HepG2 (cell line): ENCODE measurements around the gene RANBP2. TPM values are rescaled to one million over a fixed set of nuclear protein-coding genes. Genes with fewer than 3 reads are reported as not detected.

Experiments used
- HDAC2 ChIP-seq: sonication (generic); formaldehyde crosslinking; IDR thresholded peaks from 2 replicates; pipeline ENCODE4 v1.4.0; 2020; ENCODE audit warnings: missing genetic modification reagents
- HNF4A ChIP-seq: sonication (generic); formaldehyde crosslinking; IDR thresholded peaks from 2 replicates; pipeline ENCODE4 v1.4.0; 2020; ENCODE audit warnings: missing genetic modification reagents
- HOXA3 ChIP-seq: sonication (generic); formaldehyde crosslinking; IDR thresholded peaks from 2 replicates; pipeline ENCODE4 v1.5.0; 2020; ENCODE audit warnings: missing genetic modification reagents
- NR2C2 ChIP-seq: sonication (generic); formaldehyde crosslinking; IDR thresholded peaks from 2 replicates; pipeline ENCODE4 v1.4.0; 2020; ENCODE audit warnings: missing genetic modification reagents, mild to moderate bottlenecking, moderate library complexity, borderline replicate concordance
- NR2F1 ChIP-seq, 2 experiments: fragments of 450-650 bp in 1 of 2; formaldehyde crosslinking in 1 of 2; IDR thresholded peaks; 2 replicates each; pipeline versions ENCODE4 v1.5.0 to v1.6.1; 2016 to 2020; ENCODE audit warnings: mild to moderate bottlenecking in 1 of 2, missing compliant biosample characterization in 1 of 2, missing genetic modification reagents in 1 of 2, moderate library complexity in 1 of 2
- RXRA ChIP-seq: sonication (generic); formaldehyde crosslinking; IDR thresholded peaks from 2 replicates; pipeline ENCODE4 v1.5.1; 2020; ENCODE audit warnings: missing genetic modification reagents
- SAP130 ChIP-seq: IDR thresholded peaks from 2 replicates; pipeline ENCODE4 v1.6.1; 2016; ENCODE audit warnings: low read depth
- SOX5 ChIP-seq: IDR thresholded peaks from 2 replicates; pipeline ENCODE4 v1.6.1; 2016; ENCODE audit warnings: borderline replicate concordance
- TARDBP ChIP-seq: sonication (generic); formaldehyde crosslinking; IDR thresholded peaks from 2 replicates; pipeline ENCODE4 v1.8.0; 2022; ENCODE audit warnings: mild to moderate bottlenecking, missing genetic modification reagents
- TBX2 ChIP-seq: sonication (generic); formaldehyde crosslinking; IDR thresholded peaks from 2 replicates; pipeline ENCODE4 v1.5.0; 2020; ENCODE audit warnings: missing genetic modification reagents, mild to moderate bottlenecking, borderline replicate concordance
- TOPORS ChIP-seq: sonication (generic); formaldehyde crosslinking; IDR thresholded peaks from 2 replicates; pipeline ENCODE4 v1.8.0; 2023; ENCODE audit warnings: mild to moderate bottlenecking, missing genetic modification reagents
- ZMYM2 ChIP-seq: sonication (generic); formaldehyde crosslinking; IDR thresholded peaks from 2 replicates; pipeline ENCODE4 v1.8.0; 2022; ENCODE audit warnings: mild to moderate bottlenecking, missing genetic modification reagents
- ZNF644 ChIP-seq: IDR thresholded peaks from 2 replicates; pipeline ENCODE4 v1.6.1; 2016; ENCODE audit warnings: low read depth
- ZNF792 ChIP-seq: IDR thresholded peaks from 2 replicates; pipeline ENCODE4 v1.6.1; 2016
- ZSCAN5A ChIP-seq: sonication (generic); formaldehyde crosslinking; IDR thresholded peaks from 2 replicates; pipeline ENCODE4 v1.8.0; 2022; ENCODE audit warnings: mild to moderate bottlenecking, missing genetic modification reagents, borderline replicate concordance
- polyA plus RNA-seq, 8 experiments: library from polyadenylated mRNA; depleted of rRNA in 3 of 8; stranded (reverse) in 7 of 8; unstranded in 1 of 8; fragments of >200 nt; fragmentation: Illumina TruSeq in 4 of 8; extraction: Trizol in 4 of 8; gene quantifications; 2 replicates each; pipeline versions ENCODE4 v1.2.1 to v1.2.3, GENCODE V29; 2011 to 2016; ENCODE audit warnings: low read depth in 4 of 8, missing spikeins in 1 of 8, mixed read lengths in 1 of 8; ENCODE audit not compliant: insufficient read depth in 1 of 8
- total RNA-seq, 5 experiments: library from RNA; depleted of rRNA; stranded (reverse); fragments of >200 nt; fragmentation: Illumina TruSeq; extraction: Trizol; gene quantifications; 2 replicates each; pipeline ENCODE4 v1.2.3, GENCODE V29; 2016; ENCODE audit warnings: low read depth in 1 of 5
- TF ChIP-seq, protein P1 (sequence below): sonication (generic); formaldehyde crosslinking; conservative IDR thresholded peaks from 2 replicates; pipeline ENCODE4 v1.4.0; 2020; ENCODE audit warnings: mild to moderate bottlenecking, missing genetic modification reagents, moderate library complexity
- TF ChIP-seq, protein P2 (sequence below): sonication (generic); formaldehyde crosslinking; IDR thresholded peaks from 2 replicates; pipeline ENCODE4 v1.4.0; 2020; ENCODE audit warnings: missing genetic modification reagents
- TF ChIP-seq, protein P3 (sequence below): sonication (generic); formaldehyde crosslinking; IDR thresholded peaks from 2 replicates; pipeline ENCODE4 v1.5.1; 2020; ENCODE audit warnings: mild to moderate bottlenecking, missing genetic modification reagents, moderate library complexity

RANBP2 gene
- total and polyA plus RNA-seq, 2 of the 13 experiments (the other 11 are each of a cell fraction or from before 2014, with no cell fraction given): 12.2 to 87.0 TPM

DNA sequence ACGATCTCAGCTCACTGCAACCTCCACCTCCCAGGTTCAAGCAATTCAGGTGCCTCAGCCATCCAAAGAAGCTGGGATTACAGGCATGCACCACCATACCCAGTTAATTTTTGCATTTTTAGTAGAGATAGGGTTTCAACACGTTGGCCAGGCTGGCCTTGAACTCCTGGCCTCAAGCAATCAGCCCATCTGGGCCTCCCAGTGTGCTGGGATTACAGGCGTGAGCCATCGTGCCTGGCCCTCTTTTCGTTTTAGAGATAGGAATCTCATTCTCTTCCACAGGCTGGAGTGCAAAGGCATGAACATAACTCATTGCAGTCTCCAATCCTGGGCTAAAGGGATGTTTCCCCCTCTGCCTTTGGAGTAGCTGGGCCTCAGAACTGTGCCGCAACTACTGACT lies 2.3 kb upstream of the RANBP2 start (continued):
- 0 out of 2 replicates have a peak, but pooled peaks have one; percentile 31 for TF ChIP-seq TARDBP
- peak; percentile 13; the same call in 1 of the 2 replicates for TF ChIP-seq HDAC2 (CRISPR knock-in tag)
- TF ChIP-seq NR2F1 (CRISPR knock-in tag; IDR thresholded peaks at IDR 0.05): peak in 1 of 2 experiments; percentile 82; a peak in 2 of 4 replicates
- 0 out of 2 replicates have a peak, but pooled peaks have one; percentile 35 for TF ChIP-seq ZMYM2
- TF ChIP-seq TBX2: peak; percentile 30; the same call in 1 of the 2 replicates
- TF ChIP-seq, protein P1, sequence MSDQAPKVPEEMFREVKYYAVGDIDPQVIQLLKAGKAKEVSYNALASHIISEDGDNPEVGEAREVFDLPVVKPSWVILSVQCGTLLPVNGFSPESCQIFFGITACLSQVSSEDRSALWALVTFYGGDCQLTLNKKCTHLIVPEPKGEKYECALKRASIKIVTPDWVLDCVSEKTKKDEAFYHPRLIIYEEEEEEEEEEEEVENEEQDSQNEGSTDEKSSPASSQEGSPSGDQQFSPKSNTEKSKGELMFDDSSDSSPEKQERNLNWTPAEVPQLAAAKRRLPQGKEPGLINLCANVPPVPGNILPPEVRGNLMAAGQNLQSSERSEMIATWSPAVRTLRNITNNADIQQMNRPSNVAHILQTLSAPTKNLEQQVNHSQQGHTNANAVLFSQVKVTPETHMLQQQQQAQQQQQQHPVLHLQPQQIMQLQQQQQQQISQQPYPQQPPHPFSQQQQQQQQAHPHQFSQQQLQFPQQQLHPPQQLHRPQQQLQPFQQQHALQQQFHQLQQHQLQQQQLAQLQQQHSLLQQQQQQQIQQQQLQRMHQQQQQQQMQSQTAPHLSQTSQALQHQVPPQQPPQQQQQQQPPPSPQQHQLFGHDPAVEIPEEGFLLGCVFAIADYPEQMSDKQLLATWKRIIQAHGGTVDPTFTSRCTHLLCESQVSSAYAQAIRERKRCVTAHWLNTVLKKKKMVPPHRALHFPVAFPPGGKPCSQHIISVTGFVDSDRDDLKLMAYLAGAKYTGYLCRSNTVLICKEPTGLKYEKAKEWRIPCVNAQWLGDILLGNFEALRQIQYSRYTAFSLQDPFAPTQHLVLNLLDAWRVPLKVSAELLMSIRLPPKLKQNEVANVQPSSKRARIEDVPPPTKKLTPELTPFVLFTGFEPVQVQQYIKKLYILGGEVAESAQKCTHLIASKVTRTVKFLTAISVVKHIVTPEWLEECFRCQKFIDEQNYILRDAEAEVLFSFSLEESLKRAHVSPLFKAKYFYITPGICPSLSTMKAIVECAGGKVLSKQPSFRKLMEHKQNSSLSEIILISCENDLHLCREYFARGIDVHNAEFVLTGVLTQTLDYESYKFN (CRISPR knock-in tag): peak; percentile 38; the same call in 1 of the 2 replicates
- TF ChIP-seq SOX5 (CRISPR knock-in tag): 0 out of 2 replicates have a peak, but pooled peaks have one; percentile 12
- 0 out of 2 replicates have a peak, but pooled peaks have one; percentile 37 for TF ChIP-seq ZNF644 (CRISPR knock-in tag)
- TF ChIP-seq TOPORS (CRISPR knock-in tag): 0 out of 2 replicates have a peak, but pooled peaks have one; percentile 42
- peak; percentile 12 for TF ChIP-seq SAP130 (CRISPR knock-in tag)
- 0 out of 2 replicates have a peak, but pooled peaks have one; percentile 32 for TF ChIP-seq NR2C2 (CRISPR knock-in tag)
- TF ChIP-seq HNF4A (CRISPR knock-in tag): peak; percentile 65
- TF ChIP-seq ZNF792 (CRISPR knock-in tag): peak; percentile 68; the same call in 1 of the 2 replicates
- TF ChIP-seq, protein P2, sequence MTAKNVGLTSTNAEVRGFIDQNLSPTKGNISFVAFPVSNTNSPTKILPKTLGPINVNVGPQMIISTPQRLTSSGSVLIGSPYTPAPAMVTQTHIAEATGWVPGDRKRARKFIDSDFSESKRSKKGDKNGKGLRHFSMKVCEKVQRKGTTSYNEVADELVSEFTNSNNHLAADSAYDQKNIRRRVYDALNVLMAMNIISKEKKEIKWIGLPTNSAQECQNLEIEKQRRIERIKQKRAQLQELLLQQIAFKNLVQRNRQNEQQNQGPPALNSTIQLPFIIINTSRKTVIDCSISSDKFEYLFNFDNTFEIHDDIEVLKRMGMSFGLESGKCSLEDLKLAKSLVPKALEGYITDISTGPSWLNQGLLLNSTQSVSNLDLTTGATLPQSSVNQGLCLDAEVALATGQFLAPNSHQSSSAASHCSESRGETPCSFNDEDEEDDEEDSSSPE (CRISPR knock-in tag): 0 out of 2 replicates have a peak, but pooled peaks have one; percentile 31
- TF ChIP-seq HOXA3 (CRISPR knock-in tag): peak; percentile 59; the same call in 1 of the 2 replicates
- TF ChIP-seq, protein P3, sequence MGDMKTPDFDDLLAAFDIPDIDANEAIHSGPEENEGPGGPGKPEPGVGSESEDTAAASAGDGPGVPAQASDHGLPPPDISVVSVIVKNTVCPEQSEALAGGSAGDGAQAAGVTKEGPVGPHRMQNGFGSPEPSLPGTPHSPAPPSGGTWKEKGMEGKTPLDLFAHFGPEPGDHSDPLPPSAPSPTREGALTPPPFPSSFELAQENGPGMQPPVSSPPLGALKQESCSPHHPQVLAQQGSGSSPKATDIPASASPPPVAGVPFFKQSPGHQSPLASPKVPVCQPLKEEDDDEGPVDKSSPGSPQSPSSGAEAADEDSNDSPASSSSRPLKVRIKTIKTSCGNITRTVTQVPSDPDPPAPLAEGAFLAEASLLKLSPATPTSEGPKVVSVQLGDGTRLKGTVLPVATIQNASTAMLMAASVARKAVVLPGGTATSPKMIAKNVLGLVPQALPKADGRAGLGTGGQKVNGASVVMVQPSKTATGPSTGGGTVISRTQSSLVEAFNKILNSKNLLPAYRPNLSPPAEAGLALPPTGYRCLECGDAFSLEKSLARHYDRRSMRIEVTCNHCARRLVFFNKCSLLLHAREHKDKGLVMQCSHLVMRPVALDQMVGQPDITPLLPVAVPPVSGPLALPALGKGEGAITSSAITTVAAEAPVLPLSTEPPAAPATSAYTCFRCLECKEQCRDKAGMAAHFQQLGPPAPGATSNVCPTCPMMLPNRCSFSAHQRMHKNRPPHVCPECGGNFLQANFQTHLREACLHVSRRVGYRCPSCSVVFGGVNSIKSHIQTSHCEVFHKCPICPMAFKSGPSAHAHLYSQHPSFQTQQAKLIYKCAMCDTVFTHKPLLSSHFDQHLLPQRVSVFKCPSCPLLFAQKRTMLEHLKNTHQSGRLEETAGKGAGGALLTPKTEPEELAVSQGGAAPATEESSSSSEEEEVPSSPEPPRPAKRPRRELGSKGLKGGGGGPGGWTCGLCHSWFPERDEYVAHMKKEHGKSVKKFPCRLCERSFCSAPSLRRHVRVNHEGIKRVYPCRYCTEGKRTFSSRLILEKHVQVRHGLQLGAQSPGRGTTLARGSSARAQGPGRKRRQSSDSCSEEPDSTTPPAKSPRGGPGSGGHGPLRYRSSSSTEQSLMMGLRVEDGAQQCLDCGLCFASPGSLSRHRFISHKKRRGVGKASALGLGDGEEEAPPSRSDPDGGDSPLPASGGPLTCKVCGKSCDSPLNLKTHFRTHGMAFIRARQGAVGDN: peak; percentile 44
- peak; percentile 66; the same call in 1 of the 2 replicates for TF ChIP-seq RXRA (CRISPR knock-in tag)
- TF ChIP-seq ZSCAN5A (CRISPR knock-in tag): peak; percentile 32; the same call in 1 of the 2 replicates
